HG02571 (cell line): ENCODE measurements around the gene TMEM245.
"Not testable (repeated sequence)": the region's sequence is repeated elsewhere in the genome, so short reads cannot be mapped to it uniquely, and the experiment has no call there.

ENCODE experiments used
- ATAC-seq: cut with Tn5 transposase; IDR thresholded peaks from one replicate; pipeline ENCODE4 v1.9.1; 2021; ENCODE audit warnings: mild to moderate bottlenecking, moderate library complexity; ENCODE audit not compliant: unreplicated experiment

The TMEM245 gene

DNA sequence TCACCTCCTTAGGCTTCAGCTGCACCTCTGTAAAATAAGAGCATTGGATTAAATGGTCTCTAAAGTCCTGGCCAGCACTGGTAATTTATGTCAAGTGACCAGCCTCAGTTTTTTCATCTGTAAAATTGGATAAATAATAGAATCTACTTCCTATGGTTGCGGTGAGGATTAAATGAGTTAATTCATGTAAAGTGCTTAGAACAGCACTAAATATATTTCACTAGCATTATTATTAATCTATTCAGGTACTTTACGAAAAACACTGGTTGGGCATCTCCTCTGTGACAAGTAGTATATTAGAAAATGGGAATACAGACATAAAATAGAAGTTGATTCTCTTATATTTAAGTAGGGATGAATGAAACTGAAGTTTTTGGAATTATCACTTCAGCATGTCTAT, 13.8 kb upstream of the TMEM245 start:
- ATAC-seq: no peak

DNA sequence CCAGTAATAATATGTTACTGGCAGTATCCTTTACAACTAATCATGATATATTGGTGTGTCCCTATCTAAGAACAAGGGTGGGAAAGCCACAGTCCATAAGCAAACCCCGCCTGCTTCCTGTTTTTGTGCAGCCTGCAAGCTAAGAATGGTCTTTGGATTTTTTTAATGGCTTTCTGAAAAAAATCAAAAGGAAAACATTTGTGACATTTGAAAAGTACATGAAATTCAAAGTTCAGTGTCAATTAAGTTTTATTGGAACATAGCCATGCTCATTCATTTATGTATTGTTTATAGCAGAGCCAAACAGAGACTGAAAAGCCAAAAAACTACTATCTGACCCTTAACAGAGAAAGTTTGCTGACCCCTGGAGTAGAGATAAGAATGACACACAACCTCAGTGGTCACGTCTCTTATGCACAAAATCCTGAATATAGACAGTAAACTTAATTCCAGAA, 12.8 kb upstream of the TMEM245 start:
- ATAC-seq: no peak

DNA sequence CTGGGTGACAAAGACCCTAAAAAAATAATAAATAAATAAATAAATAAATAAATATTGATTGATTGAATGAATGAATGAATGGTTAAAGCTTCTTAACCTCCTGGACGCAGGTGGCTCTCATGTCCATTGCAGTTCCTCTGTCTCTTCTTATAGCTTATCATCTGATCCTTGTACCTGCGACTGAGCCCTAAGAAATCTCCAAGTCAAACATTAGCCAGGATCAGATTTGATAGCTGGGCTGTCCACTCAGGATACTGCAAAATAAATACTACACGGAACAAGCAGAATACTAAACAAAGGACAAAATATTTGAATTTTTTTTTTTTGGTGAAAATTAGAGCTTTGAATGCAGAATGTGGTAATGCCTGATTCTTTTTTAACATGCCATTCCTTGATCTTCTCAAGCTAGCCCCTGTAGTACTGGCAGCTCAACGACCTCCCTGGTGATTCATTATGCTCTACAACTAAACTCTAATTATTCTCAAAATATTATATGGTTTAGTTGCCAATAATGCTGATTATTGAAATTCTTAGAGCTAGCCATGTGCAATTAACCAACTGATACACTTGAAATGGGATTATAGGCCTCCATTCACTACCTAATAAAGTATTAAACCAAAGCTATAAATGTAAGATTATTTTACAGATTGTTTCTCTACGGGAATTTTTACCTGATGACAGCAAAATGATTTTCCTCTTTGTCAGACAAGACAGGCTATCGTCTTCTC, 9.9 kb upstream of the TMEM245 start:
- no peak for ATAC-seq

DNA sequence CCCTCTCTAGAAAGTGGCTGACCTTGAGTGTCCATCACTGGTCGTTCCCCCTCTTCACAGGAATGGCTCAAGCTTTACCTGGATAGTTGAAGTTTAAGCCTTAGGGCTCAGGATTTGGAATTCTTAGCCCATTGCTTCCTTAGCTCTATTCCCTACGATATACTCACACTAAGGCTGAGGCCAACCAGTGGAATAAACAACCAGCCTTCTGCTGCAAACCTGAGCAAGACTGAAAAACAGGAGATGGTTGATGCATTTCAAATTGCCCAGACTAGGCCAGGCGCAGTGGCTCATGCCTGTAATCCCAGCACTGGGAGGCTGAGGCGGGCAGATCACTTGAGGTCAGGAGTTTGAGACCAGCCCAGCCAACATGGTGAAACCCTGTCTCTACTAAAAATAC, 6.9 kb upstream of the TMEM245 start:
- not testable (repeated sequence) for ATAC-seq

DNA sequence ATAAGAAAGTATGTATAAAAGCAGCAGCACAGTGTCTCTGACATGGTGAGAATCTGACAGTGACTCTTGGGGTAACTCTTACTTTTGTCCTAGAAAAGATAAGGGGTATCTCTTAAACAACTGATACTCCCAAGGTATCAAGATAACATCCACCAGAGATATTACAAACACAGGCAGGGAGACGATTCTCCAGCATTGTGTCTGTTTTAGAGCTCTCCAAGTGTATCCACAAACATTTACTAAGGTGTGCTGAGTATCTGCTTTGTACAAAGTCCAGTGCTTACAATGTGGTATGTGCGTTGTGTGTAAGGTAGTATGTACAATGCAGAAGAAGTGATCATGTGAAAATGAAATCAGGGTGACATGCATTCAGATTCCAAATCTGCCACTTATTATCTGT, 4.4 kb upstream of the TMEM245 start:
- ATAC-seq: no peak

DNA sequence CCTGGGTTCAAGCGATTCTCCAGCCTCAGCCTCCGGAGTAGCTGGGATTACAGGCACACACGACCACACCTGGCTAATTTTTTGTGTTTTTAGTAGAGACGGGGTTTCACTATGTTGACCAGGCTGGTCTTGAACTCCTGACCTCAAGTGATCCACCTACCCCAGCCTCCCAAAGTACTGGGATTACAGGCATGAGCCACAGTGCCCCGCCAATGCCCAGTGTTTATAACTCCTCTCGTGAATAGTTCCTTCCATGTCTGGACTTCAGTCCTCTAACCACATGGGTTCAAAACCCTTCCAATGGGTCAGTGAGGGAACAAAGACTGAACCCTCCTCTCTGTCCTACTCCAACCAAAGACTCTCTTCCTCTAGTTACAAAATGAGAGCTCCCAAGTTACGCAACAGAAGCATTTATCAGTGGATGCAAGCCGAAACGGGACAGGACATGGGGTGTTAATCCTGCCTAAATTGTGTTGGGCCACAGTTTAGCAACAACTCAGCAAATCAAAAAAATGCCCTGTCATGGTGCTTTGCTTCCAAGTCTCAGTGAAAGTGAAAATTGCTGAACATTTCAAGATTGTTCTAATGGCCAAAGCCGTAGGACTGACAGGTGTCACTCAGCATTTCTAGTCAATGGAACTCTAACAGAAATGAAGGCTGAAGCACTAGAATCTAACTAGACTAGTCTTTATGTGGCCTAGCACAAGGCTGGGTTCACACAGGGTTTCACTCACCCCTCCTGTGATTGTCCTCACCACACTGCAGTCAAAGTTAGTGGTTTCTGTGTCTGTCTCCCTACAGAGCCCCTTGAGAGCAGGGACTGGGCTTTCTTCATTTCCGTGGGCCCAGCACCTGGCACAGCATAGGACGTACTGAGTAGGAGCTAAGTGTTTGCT, 3.2 kb upstream of the TMEM245 start:
- no peak for ATAC-seq

DNA sequence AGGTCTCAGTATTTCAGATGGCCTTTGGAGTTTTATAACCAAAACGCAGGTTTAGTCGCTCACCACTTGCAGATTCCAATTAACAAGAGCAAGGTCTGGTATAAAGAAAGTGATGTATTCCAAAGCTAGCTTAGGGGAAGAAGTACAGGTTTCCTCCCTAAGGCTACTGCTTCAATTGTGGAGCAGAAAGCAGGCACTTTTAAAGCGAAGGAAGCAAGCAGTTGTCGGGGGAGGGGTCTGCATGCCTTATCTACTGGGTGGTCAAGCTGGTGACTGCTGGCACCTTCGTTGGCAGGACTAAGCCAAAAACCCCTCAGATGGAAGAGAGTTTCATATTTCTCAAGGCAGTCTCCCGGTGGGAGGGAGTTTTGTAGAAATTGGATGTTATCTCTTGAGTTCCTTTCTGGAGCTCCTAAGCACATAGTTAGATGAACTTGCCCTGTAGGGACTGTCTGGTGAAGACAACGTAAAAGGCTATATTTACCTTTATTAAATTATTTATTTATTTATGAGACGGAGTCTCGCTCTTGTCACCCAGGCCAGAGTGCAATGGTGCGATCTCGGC, 1.6 kb upstream of the TMEM245 start:
- no peak for ATAC-seq

DNA sequence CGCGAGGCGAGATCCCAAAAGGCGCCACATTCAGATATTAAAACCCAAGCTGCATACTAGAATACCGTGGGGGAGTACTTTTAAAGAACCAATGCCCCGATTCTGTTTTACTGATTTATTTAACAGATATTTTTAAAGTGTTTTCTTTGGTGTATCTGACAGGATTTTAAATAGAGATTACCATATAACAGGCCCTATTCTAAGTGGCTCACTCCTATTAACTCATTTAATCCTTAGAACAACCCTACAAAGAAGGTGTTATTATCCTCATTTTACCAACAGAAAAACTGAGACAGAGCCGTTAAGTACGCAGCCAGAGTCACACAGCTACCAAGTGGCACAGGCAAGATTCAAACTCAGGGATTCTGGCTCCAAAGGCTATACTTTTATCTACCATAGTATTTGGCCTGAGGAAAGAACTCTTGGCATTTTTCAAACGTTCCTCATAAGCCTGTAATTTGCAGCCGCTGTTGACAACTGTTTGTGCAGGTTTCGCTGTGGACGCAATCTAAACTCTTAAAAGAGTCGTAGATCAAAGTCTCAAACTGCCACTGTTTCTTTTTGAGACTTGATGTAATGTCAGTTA, 550 bp upstream of the TMEM245 start:
- ATAC-seq: no peak

DNA sequence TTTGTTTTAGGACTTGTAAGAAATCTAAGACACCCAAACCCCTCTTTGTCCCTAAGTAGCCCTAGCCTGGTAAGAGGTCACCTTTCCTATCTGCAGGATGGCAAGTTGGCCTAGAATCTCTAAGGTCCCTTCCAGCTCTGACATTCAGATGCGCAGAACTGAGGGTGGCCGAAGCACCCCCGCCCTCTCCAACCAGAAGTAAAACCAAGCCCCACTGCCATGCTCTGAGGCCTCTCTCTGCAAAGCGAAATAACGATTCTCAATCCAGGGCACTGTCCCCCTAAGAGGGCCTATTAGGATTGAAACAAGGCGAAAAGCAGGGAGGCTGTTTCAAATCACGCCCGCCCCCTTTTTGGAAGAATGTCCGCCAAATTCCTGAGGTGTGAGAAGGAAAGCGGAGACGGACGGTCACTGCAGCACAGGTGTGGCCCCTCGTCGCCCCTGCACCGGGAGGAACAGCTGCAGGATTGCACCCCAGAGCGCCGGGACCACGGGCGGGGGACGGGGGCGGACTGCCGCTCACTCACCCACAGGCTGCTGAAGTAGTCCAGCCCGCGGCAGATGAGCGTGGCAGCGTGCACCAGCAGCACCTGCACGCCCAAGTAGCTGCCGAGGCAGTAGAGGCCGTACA, 824 bp downstream of the TMEM245 start:
- ATAC-seq: peak; percentile 16

DNA sequence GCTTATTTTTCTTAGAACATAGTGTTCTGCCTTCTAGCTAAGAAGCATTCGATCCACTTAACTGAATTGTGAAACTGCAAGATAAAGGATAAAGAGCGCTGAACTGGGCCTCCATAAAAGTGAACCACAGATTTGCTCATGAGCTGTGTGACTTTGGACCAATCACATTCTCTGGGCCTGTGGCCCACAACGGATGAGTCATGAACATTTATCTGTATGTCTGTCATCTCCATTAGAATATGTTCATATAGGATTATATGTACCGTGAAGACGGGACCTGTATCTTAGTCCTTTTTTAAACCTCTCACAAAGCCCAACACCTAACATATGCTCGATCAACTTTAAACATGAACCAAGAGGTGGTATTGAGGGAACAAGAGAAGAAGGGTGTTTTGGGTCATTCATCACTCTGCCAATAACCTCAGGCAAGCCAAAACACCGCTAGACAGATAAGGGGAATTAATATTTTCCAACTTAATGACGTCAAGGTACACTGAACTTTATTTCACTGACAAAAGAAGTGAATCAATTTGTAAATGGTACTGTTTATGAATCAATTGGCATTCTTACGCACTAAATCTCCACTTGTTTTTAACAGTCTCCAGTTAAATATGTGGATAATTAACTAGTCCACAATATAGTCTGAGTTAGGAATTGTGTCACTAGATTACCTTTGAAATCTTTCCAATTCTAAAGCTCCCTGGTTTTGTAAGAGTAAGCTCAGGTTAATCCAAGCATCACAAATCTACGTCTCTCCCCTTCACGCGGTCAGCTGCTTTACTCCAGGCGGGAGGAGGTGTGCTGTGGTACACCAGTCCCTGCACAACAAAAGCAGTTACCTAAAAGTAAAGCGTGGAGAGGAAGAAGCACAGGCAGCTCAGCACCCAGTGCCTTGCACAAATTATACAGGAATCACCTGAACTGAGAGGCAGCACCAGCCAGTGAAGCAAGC, 1.6 kb downstream of the TMEM245 start:
- ATAC-seq: no peak

DNA sequence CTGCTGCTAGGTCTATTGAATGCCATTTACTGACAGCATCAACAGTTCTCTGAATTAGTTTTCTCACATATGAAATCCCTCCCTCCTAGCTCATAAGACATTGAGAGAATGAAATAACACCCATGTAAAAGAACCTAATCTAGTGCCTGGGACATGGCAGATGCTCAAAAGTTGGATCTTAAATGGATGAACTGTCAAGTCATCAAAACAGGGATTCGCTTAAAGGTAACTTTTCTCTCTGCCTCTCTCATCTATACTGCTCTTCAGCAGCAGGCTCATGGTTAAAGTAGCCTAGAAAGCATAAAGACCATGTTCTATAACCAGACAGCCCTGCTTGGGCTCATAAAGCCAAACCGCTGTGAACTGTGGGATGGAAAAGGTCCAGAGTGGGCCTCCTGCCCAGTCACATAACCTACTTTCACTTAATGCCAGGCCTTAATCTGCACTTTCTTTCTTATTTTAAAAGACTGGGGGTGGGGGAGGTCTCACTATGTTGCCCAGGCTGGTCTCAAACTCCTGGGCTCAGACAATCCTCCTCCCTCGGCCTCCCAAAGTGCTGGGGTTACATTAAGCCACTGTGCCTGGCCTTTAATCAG, 3.7 kb downstream of the TMEM245 start:
- ATAC-seq: no peak

DNA sequence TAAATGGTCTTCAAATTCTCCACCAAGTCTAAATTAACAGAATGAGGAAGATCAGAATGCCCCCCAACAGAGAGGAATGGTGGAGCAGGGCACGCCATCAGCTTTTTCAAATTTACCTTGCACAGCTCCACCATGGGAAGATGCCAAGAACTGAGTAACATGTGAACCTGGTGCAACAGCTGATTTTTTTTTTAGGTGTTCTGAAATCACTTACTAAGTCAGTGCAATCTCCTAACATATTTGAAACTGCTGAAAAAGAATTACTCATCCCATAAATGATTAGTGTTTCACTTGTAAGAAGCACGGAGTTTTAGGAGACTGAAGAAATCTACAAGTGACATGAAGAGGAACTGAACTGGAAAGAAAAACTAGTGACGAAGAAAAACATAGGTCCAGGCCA, 5.1 kb downstream of the TMEM245 start:
- no peak for ATAC-seq

DNA sequence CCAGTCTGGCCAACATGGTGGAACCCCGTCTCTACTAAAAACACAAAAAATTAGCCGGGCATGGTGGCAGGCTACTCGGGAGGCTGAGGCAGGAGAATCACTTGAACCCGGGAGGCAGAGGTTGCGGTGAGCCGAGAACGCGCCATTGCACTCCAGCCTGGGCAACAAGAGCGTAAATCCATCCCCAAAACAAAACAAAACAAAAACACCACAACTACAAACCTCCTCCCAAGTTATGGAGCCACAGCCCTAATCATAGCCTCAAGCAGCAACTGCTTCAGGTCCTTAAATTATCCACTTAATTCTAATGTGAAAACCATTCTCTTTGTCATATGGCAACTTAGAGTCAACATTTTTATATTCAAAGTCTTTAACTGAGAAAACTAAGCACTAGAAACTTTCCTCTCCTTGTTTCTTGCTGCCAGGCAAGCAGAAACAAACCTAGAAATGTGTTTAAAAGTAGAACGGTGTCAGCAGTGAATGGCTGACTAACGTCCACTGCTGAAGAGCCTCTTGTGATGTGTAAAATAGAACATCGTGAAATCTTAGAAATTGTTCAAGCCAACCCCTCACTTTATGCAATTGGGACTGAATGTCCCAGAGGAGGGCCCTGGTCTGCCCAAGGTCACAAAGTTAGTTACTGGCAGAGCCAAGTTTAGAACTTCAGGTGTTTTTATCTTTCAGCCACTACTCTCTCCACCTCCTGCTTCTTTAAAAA, 5.7 kb downstream of the TMEM245 start:
- ATAC-seq: no peak

DNA sequence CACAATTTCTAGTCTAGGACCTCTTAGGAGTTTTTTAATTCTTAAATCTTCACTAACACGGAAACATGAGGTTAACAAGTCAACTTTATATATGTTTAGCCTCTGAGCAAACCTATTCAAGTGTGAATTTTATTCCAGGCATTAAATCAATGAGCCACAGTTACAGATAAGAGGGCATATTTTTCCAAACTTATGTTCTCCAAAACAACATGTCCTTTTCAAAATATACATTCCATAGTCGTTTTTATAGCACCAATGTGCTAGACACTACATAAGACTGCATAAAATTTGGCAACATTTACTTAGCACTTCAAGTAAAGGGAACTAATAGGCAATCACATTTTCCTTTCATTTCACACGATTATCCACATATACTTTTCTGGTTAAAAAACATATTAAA, 6.5 kb downstream of the TMEM245 start:
- ATAC-seq: no peak

DNA sequence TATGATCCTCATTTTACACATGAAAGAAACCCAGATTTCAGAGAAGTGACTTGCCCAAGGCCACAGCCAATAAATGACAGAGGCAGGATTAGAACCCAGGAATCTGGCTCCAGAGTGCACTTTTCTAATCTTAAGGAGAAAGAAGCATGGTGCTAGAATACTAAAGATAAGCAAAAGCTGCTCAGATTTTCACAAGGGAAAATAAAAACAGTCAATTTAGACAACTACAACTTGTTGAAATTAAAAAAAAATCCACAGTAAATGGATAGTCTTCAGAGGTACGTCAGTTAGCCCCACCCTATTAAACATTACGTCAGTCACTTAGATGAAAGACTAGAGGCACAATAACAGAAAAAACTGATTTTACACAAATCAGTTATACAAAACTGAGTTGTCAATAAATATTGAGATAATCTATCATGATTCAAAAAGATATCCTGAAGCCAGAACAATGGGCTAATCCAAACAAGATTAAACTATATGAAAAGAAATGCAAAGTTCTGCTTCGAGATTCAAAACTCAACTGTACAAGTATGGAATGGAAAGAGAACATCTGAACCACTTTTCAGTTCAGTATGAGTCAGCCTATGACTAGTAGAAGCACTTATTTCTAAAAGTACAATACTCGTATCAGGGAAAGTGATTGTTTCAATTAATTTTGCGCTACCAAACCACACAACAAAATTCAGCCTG, 9.3 kb downstream of the TMEM245 start:
- peak; percentile 79 for ATAC-seq

DNA sequence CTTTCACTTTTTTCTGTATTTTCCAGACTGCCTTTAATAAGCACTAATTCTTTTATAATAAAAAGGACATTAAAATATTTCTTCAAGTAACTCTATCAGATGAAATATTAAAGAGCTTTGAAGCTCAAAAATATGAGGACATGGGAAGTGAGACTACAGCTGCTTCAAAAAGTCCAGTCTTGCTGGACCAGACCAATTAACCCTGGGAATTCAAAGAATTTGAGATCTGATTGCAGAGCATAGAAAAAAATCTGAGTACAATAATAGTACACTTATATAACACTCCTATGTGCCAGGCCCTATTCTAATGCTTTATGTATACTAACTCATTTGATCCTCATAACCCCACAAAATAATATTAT, 9.8 kb downstream of the TMEM245 start:
- ATAC-seq: no peak

DNA sequence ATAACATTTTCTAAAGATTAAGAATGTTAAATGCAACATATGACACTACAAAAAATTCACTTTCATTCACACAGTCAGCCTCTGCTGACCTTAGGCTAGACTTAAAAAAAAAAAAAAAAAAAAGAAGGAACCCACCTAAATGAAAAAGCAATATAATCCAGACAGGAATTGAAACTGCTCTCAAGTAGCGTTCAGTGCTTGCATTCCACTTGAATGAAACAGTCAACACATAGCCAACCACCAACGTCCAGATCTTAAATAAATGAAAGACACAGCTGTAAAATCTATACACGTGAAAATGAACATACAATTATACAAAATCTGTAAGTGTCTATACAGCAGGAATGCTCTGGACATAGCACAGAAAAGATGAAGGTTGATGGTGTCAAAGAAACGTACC, 11.4 kb downstream of the TMEM245 start:
- no peak for ATAC-seq
